Activated CD4-positive, alpha-beta T cell treated with anti-CD3 and anti-CD28 coated beads, Interleukin-2, amount 50 U/mL, for 16 hours (primary cell): ENCODE data around the gene LYPD1.
"Not testable (repeated sequence)": the region's sequence is repeated elsewhere in the genome, so short reads cannot be mapped to it uniquely, and the experiment has no call there.

Experiments
- DNase-seq: peaks from one replicate; pipeline ENCODE4 v3.0.0-alpha.2; 2020

The LYPD1 gene

GRCh38 chr2:132669908-132670495, at the start of gene LYPD1:
Gene LYPD1 (minus strand): TSS chr2:132670205. CDS start chr2:132669932, 273 bp downstream.
- DNase-seq, result no peak

- no peak for DNase-seq
These were observed 49.5 kb upstream of the LYPD1 start for GRCh38 chr2:132719480-132719879.

DNA sequence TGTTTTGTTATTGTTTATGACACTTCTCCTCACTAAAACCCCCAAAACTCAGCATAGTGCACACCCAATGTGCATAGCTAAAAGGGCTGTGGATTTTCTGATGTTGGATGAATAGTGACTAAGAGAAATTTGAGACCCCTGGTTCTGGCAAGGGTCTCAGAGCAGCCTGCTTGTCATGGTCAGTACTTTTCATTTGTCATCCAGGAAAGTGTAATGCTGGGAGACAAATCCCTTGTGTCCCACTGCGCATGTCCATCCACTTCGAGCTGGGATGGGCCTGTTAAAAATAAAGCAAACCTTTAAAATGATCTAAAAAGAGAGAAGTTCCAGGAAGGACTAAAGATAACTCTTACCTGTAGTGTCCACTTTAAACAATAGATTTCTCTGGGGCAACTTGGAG, 46.9 kb upstream of the LYPD1 start:
- no peak for DNase-seq

DNA sequence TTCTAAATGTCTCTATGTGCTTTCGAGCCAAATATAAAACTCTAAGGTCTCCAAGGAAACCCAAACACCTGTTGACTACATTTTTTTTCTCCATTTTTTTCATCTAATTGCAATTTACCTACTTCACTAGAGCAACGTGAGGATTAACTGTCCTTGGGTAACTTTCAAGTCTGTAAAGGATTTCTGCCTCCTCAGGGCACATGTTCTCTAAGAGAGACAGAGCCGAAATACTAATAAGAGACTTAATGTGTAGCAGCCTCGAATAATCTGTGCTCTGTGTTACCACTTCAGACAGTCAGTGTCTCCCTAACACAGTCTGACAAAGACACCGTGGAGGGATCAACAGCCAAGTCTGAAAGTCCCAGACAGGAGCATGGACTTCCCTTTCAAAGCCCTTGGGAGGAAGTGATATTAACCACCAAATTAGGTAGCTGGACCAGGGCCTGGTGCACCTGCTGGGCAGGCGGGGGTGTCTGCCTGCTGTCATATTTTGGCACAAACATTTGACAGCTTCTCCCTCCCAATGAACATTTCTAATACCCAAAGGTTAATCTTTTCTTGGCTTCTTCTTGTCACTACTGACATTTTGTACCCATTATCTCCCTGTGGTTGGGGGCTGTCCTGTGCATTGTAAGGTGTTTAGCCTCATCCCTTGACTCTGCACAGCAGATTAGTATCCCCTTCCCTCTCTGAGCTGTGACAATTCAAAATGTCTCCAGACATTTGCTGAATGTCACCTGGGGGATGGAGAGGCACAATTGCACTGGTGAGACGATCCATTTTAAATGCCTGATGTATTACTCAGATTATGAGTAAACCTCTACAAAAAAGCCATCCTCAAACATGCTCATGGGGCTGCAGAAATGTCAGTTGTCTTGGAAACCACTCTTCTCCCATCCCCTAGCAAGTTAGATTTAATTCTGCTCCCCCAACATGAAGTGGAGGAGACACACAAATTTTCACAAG, 45.7 kb upstream of the LYPD1 start:
- no peak for DNase-seq

GRCh38 chr2:132703396-132703795, 33.4 kb upstream of the LYPD1 start:
- DNase-seq, result no peak

DNA sequence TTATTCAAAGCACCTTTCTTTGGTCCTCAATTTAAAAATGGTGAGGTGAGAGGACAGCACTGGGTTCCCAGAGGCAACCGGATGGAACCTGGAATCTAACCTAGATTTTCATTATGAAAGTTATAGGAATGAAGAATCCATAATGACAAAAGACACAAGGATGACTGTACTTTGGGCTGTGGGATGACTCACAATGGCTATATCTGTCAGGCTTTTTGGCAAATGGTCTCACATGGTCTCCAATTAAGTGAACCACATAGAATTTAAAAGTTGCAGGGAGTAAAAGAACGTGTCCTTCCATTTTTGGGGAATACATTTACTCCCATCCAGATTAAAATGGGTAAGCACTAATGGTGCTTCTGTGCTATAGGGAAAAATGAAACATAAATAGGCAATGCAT, 31.8 kb upstream of the LYPD1 start:
- no peak for DNase-seq

- DNase-seq, result not testable (repeated sequence)
These were observed 29.8 kb upstream of the LYPD1 start for GRCh38 chr2:132699802-132700201.

DNA sequence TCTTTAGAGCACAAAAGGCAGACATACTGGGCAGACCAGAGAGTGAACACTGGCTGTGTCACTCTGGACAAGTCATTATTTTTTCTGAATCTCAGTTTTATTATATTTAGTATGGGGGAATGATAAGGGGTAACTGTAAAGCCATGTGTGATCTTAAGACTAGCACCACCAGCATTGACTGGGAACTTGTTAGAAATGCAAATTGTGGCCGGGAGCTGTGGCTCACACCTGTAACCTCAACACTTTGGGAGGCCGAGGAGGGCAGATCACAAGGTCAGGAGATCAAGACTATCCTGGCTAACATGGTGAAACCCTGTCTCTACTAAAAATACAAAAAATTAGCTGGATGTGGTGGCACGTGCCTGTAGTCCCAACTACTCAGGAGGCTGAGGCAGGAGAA, 28.3 kb upstream of the LYPD1 start:
- not testable (repeated sequence) for DNase-seq

GRCh38 chr2:132697556-132698205, 27.7 kb upstream of the LYPD1 start:
- no peak for DNase-seq

- no peak for DNase-seq
These were observed 22.8 kb upstream of the LYPD1 start for GRCh38 chr2:132692816-132693215.

DNA sequence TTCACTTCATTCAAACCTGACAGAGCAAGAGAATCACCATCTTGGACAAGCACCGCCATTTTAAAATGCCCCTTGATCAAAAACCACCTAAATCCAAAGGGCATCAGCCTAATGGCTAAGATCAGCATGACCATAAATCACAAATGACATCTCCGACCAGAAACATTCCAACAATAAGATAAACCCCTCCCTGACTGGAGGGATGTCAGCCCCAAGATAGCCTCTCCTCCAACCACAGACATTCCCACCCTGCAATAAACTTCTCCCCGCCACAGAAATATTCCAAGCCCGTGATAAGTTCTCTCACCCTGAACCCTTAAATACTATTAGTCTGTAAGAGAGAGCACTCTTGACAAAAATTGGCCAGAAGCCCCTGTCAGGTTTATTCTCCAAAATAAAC, 21.6 kb upstream of the LYPD1 start:
- no peak for DNase-seq

- no peak for DNase-seq
These were observed 20.8 kb upstream of the LYPD1 start for GRCh38 chr2:132690664-132691303.

- DNase-seq, result no peak
These were observed 11.8 kb upstream of the LYPD1 start for GRCh38 chr2:132681766-132682165.

GRCh38 chr2:132680544-132680943, 10.5 kb upstream of the LYPD1 start:
- no peak for DNase-seq

- DNase-seq, result no peak
These were observed 8.5 kb upstream of the LYPD1 start for GRCh38 chr2:132678483-132678882.

DNA sequence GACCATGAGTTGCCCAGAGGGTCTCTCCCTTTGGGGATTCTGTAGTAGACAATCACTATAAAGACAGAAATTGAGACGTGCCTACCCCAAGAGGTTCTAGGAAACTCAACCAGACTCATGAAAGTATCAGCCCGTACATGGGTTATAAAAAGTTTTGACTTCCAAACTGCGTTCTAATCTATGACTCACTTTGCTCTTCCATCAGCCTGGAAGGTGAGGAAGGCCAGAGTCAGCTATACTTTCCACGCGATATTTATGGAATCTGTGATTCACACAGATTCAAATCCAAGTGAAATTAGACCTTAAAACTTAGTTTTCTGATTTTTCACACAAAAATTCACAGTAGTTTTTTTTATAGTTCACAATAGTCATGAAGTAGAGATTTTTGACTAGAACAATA, 7.7 kb upstream of the LYPD1 start:
- no peak for DNase-seq

- DNase-seq, result no peak
These were observed 7.0 kb upstream of the LYPD1 start for GRCh38 chr2:132676999-132677398.

GRCh38 chr2:132671151-132671835, 1.3 kb upstream of the LYPD1 start:
- DNase-seq, result no peak

DNA sequence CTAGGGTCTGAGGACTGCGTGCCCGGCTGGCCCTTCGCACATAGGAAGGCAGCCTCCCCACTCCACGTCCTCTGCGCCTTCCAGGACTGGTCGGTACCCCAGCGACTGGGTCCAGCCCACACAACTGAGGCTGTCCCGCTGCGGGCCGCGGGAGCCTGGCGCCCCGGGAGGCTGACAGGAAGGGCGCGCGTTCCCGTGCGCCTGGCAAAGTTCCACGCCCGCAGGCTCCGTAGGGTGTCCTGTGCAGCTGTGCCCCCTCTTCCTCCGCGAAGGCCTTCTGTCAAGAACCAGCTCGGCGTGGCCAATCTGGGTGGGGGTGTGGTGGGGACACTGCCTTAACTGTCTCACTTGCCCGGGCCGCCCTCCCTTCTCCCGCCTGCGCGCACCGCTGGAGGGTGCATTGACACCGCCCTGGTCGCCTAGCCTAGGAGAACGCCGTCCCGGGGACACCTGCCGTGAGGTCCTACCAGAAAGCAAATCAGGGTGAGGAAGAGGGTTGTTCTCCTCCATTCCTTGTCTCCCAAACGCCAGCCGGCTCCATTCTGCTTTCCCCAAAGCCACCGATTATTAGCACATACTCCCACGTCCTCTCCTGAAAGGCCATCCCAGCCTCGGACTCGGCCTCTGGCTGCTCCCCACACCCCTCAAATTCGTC, 618 bp upstream of the LYPD1 start:
- no peak for DNase-seq

DNA sequence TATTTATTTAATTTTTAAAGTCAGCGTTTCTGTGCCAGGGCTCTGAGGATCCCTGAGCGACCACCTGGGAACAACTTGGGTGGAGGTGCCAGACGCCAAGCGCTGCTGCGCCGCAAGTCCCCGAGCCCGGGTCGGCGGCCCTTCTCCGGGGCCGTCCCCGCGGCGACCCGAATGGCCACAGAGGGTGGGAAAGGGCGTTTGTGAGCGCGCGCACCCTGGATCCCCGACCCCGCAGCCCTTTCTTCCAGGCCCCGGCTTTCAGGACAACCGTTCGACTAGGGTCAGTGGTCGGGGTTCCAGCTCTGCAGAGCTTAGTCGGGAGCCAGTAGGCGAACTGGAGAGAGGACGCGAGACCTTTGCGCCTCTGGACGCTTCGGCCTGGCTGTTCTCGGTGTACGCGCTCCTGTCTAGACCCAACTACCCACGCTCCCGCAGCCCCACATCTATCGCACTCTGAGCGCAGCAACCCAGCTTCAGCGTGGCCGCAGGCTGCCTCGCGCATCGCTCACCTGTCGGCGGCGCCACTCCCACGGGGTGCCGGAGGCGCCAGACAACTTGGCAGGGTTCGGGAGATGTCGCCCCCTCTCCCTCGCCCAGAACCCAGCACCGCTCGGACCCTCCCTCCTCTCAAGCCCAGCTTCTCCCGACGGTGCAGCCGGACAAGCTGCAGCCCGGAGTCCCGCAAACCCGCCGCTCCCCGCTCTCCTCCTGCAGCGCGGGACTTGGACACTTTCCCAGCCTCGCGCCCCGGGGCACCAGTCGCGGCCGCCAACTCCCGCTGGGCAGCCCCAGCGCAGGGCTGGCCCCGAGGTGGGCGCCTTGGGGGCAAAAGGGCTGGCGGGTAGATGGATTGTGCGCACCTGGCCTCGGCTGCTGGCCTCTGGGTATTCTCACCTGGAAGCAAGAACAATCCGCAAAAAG, 758 bp downstream of the LYPD1 start:
- no peak for DNase-seq
